ENCODE results near the gene ODF2.
"Not testable (repeated sequence)": the region's sequence is repeated elsewhere in the genome, so short reads cannot be mapped to it uniquely, and the experiment has no call there.

The ODF2 gene

DNA sequence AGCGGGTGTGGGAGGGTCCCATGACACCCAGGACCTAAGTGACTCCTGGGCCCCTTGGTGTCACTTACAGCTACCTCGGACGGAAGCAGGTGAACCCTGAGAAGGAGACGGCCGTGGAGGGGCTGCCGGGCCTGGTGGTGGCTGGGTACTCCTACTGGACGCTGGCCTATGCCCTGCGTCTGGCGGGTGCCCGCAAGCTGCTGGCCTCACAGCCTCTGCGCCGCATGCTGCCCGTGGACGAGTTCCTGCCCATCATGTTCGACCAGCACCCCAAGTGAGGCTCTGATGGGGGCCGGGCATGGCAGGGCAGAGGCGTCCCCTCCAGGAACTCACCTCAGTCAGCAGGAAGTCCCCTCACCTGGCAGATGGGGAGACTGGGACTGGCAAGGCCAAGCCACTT, 21.5 kb upstream of the ODF2 start:
- TF ChIP-seq, protein P1, sequence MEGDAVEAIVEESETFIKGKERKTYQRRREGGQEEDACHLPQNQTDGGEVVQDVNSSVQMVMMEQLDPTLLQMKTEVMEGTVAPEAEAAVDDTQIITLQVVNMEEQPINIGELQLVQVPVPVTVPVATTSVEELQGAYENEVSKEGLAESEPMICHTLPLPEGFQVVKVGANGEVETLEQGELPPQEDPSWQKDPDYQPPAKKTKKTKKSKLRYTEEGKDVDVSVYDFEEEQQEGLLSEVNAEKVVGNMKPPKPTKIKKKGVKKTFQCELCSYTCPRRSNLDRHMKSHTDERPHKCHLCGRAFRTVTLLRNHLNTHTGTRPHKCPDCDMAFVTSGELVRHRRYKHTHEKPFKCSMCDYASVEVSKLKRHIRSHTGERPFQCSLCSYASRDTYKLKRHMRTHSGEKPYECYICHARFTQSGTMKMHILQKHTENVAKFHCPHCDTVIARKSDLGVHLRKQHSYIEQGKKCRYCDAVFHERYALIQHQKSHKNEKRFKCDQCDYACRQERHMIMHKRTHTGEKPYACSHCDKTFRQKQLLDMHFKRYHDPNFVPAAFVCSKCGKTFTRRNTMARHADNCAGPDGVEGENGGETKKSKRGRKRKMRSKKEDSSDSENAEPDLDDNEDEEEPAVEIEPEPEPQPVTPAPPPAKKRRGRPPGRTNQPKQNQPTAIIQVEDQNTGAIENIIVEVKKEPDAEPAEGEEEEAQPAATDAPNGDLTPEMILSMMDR (IDR thresholded peaks at IDR 0.05): no peak
- Histone ChIP-seq H3K27ac (no peak overlapping the region), H3K4me1 (ENCODE audit: control insufficient read depth in 1 of 2, insufficient read depth in 1 of 2, low read depth in 1 of 2, low read length in 1 of 2) (peaks cover 0 to 6% of the 10 kb centered on the region in 2 experiments), H3K36me3 (no peaks in the 10 kb centered on the region), H3K9me3 (no peaks in the 10 kb centered on the region), H3K4me3 (ENCODE audit: low read depth in 1 of 2, low read length in 1 of 2) (no peak overlapping the region), H3K27me3 (no peaks in the 10 kb centered on the region)

DNA sequence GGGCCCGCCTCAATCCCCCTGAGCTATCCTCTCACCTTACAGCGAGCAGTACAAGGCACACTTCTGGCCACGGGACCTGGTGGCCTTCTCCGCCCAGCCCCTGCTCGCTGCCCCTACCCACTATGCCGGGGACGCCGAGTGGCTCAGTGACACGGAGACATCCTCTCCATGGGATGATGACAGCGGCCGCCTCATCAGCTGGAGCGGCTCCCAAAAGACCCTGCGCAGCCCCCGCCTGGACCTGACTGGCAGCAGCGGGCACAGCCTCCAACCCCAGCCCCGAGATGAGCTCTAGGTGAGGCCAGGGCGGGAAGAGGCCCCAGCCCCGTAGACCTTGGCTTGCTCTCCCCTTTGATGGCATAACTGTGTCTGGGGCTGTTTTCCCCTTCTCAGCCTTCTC, 20.2 kb upstream of the ODF2 start:
- H3K4me1 ChIP-seq (ENCODE audit: control insufficient read depth in 1 of 2, insufficient read depth in 1 of 2, low read depth in 1 of 2, low read length in 1 of 2): peaks cover 0 to 6% of the 10 kb centered on the region in 2 experiments
- TF ChIP-seq, protein P1 (IDR thresholded peaks at IDR 0.05): no peak
- H3K36me3 ChIP-seq: no peaks in the 10 kb centered on the region
- H3K27ac ChIP-seq: no peak overlapping the region
- H3K4me3 ChIP-seq (ENCODE audit: low read depth in 1 of 2, low read length in 1 of 2): no peak overlapping the region
- no peaks in the 10 kb centered on the region for H3K9me3 ChIP-seq
- no peaks in the 10 kb centered on the region for H3K27me3 ChIP-seq

DNA sequence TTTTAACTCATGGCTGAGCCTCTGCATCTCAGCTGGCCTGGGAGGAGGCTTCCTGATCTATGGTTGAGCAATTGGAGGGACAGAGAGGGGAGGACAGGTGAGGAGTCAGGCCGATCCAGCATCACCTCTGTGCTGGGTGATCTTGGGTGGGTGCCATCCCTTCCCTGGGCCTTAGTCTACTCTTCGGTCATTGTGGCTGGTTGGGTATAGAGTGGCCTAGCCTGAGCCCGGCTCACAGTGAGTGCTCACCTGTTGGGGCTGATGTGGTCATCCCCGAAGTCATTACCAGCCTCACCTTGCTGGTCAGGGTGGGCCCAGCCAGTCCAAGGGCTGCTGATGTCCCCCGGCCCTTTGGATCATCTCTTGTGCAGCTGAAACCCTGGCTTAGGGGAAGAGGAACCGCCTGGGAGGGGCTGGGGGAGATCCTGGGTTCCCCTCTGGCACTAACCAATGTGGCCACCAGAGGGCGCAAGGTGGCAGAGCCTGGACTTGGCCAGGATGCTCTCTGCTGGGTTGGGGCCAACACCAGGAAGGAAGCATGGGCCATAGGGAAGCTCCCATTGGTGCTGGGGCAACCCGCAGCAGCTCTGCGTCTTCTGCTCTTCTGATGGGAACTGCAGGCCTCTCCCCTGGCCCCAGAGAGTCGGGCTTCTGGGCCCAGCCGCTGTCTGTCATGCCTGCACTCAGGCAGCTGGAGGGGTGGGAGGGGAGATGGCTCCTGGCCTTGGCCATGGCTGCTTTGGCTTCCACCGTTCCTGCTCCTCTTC, 17.3 kb upstream of the ODF2 start:
- H3K36me3 ChIP-seq: no peaks in the 10 kb centered on the region
- no peak overlapping the region for H3K27ac ChIP-seq
- peaks cover 0 to 6% of the 10 kb centered on the region in 2 experiments for H3K4me1 ChIP-seq (ENCODE audit: control insufficient read depth in 1 of 2, insufficient read depth in 1 of 2, low read depth in 1 of 2, low read length in 1 of 2)
- TF ChIP-seq, protein P1 (IDR thresholded peaks at IDR 0.05): peak; percentile 94
- H3K27me3 ChIP-seq: no peaks in the 10 kb centered on the region
- H3K4me3 ChIP-seq (ENCODE audit: low read depth in 1 of 2, low read length in 1 of 2): no peak overlapping the region
- H3K9me3 ChIP-seq: no peaks in the 10 kb centered on the region

DNA sequence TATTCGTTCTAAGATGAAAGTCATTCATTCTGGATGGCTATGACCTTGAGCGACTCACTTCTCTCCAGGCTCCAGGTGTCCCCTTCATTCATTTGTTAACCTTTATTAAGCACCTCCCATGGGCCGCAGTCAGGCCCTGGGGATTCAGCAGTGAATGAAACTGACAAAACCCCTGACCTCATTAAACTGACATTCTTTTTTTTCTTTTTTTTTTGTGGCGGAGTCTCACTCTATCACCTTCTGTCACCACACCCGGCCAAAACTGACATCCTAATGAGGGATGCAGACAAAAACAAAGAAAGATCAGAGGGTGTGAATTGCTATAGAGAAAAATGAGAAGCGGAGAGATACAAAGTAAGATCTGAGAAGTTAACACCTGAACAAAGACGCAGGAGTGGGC, 16.5 kb upstream of the ODF2 start:
- no peak overlapping the region for H3K4me3 ChIP-seq (ENCODE audit: low read depth in 1 of 2, low read length in 1 of 2)
- H3K36me3 ChIP-seq: no peaks in the 10 kb centered on the region
- no peaks in the 10 kb centered on the region for H3K9me3 ChIP-seq
- H3K27ac ChIP-seq: no peak overlapping the region
- H3K4me1 ChIP-seq (ENCODE audit: control insufficient read depth in 1 of 2, insufficient read depth in 1 of 2, low read depth in 1 of 2, low read length in 1 of 2): peaks cover 0 to 6% of the 10 kb centered on the region in 2 experiments
- TF ChIP-seq, protein P1 (IDR thresholded peaks at IDR 0.05): no peak
- H3K27me3 ChIP-seq: no peaks in the 10 kb centered on the region

DNA sequence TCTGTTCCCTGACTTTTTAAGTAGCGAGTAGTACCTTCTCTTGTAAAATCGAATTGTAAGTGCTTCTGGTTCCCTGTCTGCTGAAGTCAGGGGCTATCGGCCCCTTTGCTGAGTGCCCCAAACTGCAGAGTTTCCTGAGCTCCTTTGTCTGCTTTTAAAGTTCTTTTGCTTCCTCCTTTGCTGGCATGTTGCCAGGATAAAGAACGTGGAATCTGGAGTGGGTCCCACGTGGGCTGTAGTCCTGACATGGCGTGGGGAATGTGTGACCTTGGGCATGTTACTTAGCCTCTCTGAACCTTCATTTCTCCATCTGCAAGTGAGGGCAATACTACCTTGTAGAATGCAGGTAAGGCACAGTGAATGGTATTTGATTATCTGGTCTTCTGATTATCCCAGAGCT, 13.7 kb upstream of the ODF2 start:
- H3K36me3 ChIP-seq: no peaks in the 10 kb centered on the region
- TF ChIP-seq, protein P1 (IDR thresholded peaks at IDR 0.05): no peak
- H3K4me3 ChIP-seq (ENCODE audit: low read depth in 1 of 2, low read length in 1 of 2): no peak overlapping the region
- H3K27ac ChIP-seq: no peak overlapping the region
- H3K27me3 ChIP-seq: no peaks in the 10 kb centered on the region
- H3K9me3 ChIP-seq: no peaks in the 10 kb centered on the region
- H3K4me1 ChIP-seq (ENCODE audit: control insufficient read depth in 1 of 2, insufficient read depth in 1 of 2, low read depth in 1 of 2, low read length in 1 of 2): peaks cover 0 to 6% of the 10 kb centered on the region in 2 experiments

DNA sequence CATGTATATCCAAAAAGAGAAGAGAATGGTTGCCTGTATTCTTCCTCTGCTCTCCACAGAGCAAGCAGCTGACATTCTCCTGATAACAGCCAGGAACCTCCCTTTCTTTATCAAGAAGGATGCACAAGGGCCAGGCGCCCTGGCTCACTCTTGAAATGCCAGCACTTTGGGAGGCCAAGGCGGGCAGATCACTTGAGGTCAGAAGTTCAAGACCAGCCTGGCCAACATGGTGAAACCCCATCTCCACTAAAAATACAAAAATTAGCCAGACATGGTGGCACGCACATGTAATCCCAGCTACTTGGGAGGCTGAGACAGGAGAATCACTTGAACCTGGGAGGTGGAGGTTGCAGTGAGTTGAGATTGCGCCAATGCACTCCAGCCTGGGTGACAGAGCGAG, 9.3 kb upstream of the ODF2 start:
- not testable (repeated sequence) for H3K9me3 ChIP-seq; H3K4me1 ChIP-seq (ENCODE audit: control insufficient read depth in 1 of 2, insufficient read depth in 1 of 2, low read depth in 1 of 2, low read length in 1 of 2); H3K27ac ChIP-seq; H3K27me3 ChIP-seq; H3K4me3 ChIP-seq (ENCODE audit: low read depth in 1 of 2, low read length in 1 of 2); H3K36me3 ChIP-seq
